Measurements from ENCODE around the gene ALG8.
"Not testable (repeated sequence)": the region's sequence is repeated elsewhere in the genome, so short reads cannot be mapped to it uniquely, and the experiment has no call there.

ALG8 gene

DNA sequence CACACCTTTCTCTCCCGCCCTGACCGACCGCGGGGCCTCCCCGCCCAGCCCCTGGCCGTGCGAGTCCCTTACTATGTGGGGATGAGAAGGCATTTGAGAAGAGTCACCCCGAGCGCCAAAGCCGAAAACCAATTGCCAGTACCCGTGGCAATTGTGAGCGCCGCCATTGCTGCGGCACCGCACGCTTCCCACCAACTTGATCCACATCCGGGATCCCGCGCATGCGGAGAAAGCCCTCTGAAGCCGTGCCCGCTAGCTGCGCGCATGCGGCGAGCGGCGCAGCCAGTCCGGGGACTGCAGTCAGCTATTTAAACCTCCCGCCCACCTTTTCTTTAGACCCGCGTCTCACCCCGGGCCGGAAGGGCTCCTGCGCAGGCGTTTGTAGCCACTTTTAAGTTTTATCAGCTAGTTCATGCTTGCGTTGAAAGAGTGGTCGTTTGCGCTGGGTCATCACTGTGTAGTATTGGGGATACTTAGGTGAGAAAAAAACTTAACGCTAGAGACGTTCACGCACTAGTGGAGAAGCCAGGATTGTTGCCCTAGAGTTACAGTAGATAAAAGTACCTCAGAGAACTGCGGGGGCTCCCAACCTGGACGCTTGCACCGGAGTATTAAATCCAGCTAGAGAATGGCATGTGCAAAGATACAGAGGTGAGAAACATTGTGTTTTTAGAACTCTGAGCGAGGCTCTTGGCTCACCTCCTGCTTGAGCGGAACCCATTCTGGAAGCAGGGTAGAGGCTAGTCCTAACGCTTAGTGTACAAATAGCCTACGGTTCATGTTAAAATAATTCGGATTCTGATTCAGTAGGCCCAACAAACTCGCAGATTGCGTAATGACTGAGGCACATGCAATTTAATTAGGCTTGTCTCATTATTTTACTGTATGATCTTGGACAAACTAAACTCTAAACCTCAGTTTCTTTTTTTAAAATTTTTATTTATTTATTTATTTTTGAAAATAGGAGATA is at the start of gene ALG8:
Gene ALG8 (minus strand): TSS at position 205 of the 970 bp plus-strand sequence. CDS start 38 bp downstream, at position 167.
- peak within 1 kb of the TSS; percentile 83 for H3K4me3 ChIP-seq (ENCODE audit: low read length)
- TF ChIP-seq ZNF274 (IDR thresholded peaks at IDR 0.05; ENCODE audit: low read depth, low read length), result no peak

DNA sequence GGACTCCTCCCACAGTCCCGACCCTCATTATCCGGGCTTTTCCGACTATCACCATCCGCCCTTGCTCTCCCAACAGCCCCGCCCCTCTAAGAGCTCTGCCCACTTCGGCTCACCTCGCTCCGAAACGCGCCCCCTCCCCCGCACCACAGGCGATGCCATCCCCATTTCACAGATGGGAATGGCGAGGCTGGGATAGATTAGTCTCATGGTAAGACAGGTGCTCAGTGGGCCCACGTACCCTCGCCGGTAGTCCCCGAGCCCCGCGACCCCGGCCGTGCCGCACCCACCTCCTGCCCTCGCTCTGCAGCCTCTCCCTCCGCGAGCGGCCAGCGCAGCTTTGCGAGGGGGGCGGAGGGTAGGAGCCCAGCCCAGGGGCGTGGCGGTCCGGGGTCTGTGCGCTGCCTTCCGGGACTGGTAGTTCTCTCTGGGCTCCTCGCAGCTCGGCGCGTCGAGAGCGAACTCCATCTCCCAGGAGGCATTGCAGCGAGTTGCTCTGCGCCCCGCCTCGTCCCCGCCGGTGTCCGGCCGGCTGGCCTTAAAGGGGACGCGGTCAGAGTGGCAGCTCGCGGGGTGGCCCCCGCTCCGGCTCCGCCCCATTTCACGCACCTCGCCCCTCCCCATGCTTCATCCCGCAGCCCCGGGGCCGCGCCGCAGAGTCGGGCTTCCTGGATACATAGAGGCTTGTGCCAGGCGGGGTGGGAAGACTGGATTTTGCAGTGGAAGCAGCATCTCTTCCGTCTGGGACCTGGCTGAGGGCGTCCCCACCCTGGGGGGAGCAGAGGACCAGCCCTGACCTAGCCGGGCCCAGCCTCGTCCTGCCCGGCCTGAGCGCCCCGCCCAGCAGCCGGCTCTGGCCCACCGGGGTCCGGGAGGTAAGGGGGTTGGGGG is 49.1 kb upstream of the ALG8 start, which contains the start of the genes KCTD21 and USP35:
Gene KCTD21 (minus strand): TSS at position 341 of the 888 bp plus-strand sequence. CDS start 14,072 bp downstream, outside the sequence.
Gene USP35 (plus strand): TSS at position 634 of the 888 bp plus-strand sequence. CDS start 7,327 bp downstream, outside the sequence.
- peak within 1 kb of the TSS; percentile 87 for H3K4me3 ChIP-seq (ENCODE audit: low read length)
- no peak for TF ChIP-seq ZNF274 (IDR thresholded peaks at IDR 0.05; ENCODE audit: low read depth, low read length)

DNA sequence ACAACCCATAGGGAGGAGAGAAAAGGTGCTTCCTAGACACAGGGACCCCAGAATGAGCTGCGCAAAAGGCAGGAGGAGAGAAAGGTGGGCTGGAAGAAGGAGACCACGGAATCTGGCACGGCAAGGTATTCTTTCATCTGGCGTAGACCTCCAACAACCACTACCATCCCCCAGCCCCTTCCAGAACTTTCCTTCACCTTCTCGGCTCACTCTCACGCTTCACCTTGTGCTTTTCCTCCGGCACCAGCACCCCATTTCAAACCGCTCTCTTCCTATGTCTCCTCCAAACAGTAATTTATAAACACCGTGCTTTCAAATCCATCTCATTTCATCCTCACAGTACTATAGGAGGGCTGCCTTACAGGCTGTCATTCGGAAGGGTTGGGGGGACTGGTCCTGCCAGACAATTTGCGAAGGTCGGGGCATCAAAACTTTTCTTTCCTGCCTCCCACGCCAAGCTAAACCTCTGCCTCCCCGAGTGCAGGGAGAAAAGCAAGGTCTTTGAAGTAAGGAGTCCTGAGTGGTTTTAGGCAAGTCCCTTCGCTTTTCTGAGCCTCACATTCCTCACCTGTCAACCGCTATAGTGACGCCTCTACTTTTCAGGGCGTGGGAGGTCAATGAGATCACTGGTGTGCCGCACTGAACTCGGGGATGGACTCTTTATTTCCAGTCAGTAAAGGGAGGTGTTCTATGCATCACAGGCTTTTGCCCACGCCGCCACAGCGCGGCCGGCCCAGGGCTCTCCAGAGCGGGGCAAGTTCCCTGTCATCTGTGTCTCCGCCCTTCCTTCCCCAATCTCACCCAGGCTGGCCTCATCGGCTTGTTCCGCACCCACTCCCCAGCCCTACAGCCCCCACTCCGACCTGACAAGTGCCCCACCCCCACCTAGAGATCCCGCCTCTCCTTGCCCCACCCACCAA is 48.2 kb upstream of the ALG8 start:
- no peak for TF ChIP-seq ZNF274 (IDR thresholded peaks at IDR 0.05; ENCODE audit: low read depth, low read length)
- H3K4me3 ChIP-seq (ENCODE audit: low read length), result peak overlapping the region; percentile 87

DNA sequence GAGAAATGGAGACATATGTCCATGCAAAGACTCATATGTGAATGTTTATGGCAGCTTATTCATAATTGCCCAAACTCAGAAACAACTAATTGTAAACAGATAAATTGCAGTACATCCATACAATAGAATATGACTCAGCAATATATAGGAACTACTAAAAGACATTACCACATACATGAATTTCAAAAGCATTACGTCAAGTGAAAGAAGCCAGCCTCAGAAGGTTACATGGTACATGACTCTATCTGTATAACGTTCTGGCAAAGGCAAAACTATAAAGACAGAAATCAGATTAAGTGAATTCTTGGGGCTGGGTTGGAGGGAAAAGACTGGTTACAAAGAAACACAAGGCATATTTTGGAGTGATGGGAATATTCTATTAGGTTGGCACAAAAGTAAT is 41.8 kb upstream of the ALG8 start:
- TF ChIP-seq ZNF274 (IDR thresholded peaks at IDR 0.05; ENCODE audit: low read depth, low read length), result no peak
- no peak overlapping the region for H3K4me3 ChIP-seq (ENCODE audit: low read length)

DNA sequence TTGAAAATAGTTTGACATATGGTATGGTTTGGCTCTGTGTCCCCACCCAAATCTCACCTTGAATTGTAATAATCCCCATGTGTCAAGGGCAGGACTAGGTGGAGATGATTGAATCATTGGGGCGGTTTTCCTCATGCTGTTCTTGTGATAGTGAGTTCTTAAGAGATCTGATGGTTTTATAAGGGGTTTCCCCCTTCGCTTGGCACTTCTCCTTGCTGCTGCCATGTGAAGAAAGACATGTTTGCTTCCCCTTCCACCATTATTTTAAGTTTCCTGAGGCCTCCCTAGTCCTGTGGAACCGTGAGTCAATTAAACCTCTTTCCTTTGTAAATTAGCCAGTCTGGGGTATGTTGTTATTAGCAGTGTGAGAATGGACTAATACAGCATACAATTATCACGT is 41.3 kb upstream of the ALG8 start:
- H3K4me3 ChIP-seq (ENCODE audit: low read length), result no peak overlapping the region
- TF ChIP-seq ZNF274 (IDR thresholded peaks at IDR 0.05; ENCODE audit: low read depth, low read length), result no peak

DNA sequence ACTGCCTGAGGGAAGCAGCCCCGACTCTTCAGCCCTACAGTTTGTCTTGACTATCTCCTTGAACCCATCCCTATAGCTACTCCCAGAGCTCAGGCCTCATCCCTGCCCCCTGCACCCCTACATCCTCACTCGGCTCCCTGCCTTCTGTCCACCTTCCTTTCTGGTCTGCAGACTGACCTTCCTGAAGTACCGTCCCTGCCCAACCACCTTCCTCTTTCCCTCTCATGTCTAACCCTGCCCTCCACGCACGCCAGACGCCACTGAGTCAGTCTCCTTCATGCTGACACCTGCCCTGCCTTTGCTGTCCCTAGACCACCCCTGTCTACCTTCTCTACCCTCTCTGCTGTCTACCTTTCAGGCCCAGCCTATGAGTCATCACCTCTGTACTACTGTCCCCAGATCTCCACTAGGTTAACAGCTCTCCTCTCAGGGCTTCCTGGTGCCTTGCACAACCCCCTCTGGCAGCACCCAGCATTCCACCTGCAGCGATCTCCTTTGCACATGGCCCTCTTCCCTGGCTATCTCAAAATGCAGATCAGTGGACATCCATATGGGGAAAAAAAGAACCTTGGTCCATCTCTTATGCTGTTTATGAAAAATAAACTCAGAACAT is 40.1 kb upstream of the ALG8 start:
- no peak for TF ChIP-seq ZNF274 (IDR thresholded peaks at IDR 0.05; ENCODE audit: low read depth, low read length)
- H3K4me3 ChIP-seq (ENCODE audit: low read length), result no peak overlapping the region

DNA sequence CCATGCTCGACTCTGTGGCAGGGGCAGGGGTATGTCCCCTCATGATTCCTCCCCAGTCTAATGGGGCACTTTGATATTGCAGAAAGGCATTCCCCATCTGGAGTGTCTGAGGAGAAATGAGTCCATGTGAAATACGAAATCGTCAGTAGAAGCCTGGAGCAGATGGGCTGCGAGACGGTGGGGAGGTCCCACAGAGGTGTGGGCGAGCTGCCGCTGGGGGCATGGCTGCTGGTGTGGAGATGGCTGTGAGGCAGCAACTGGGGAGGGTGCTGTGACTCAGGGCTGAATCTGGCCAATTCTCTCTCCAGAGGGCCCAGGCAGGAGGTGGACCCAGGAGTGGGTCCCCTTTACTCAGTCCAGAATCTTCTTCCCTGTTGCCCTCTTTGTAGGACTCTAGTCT is 37.8 kb upstream of the ALG8 start:
- no peak for TF ChIP-seq ZNF274 (IDR thresholded peaks at IDR 0.05; ENCODE audit: low read depth, low read length)
- no peak overlapping the region for H3K4me3 ChIP-seq (ENCODE audit: low read length)

DNA sequence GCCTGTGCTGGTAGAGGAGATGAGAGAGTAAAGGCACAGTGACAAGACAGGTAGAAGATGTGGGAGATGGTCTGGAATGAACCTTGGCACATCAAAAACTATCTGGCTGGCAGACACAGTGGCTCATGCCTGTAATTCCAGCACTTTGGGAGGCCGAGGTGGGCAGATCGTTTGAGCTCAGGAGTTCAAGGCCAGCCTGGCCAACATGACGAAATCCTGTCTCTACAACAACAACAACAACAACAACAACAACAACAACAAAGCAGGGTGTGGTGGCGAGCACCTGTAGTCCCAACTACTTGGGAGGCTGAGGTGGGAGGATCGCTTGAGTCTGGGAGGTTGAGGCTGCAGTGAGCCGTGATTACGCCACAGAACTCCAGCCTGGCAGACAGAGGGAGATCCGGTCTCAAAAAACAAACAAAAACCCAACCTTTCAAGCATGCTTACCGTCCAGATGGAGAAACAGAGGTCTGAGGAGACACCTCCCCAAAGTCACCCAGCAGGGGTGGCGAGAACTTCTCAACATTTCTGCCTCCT is 37.2 kb upstream of the ALG8 start:
- no peak for TF ChIP-seq ZNF274 (IDR thresholded peaks at IDR 0.05; ENCODE audit: low read depth, low read length)

DNA sequence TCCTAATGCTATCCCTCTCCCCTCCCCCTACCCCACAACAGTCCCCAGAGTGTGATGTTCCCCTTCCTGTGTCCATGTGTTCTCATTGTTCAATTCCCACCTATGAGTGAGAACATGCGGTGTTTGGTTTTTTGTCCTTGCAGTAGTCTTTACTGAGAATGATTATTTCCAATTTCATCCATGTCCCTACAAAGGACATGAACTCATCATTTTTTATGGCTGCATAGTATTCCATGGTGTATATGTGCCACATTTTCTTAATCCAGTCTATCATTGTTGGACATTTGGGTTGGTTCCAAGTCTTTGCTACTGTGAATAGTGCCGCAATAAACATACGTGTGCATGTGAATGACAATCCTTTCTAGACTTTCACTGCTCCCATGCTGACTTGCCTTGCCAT is 36.4 kb upstream of the ALG8 start:
- not testable (repeated sequence) for H3K4me3 ChIP-seq (ENCODE audit: low read length)

More for the DNA sequence above, 37.2 kb upstream of the ALG8 start:
- H3K4me3 ChIP-seq (ENCODE audit: low read length), result no peak overlapping the region

DNA sequence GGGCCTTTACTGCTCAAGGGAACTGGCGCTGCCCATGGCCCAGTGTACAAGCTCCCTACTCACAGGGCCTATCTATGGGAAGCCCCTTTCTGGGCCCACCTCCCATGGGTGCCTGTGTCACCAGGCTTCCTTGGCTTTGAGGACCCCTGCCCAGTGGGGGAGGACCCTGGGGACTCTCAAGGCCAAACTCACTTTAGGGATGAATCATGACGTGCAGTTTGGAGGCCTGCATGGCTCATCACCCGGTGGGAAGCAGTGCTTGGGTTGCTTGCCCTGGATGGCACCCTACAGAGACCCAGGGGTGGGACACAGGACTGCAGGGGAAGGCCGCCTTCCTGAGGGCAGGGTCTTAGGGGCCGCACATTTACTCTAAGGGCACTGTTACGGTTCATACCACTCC is 32.5 kb upstream of the ALG8 start:
- TF ChIP-seq ZNF274 (IDR thresholded peaks at IDR 0.05; ENCODE audit: low read depth, low read length), result no peak
- H3K4me3 ChIP-seq (ENCODE audit: low read length), result no peak overlapping the region

DNA sequence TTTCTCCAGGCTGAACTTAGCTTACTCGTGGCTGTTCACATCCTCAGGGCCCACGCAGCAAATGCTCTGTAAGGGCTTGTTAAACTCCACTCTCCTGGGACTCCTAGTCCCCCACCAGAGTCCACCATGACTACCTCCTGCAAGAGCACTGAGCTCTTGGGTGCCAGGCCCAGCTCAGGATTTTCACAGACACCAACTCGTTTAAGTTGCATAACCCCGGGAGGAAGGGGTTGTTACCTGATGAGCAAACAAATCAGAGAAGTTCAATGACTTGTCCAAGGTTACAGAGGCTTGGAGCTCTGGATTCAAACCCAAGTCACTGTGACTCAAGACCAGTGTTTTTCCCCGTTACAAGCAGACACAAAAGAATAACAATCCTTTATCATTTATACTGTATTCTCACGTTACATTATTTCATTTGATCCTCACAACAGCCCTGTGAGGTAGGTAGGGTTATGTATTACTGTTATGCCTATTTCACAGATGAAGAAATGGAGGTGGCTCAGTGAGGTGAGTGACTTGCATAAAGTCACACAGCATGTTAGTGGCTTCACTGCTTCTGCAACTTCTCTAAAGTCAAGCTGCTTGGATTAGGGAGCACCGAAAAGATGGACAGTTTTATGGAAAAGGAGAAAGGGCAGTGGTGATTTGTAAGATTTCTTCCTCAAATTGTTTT is 31.6 kb upstream of the ALG8 start:
- no peak overlapping the region for H3K4me3 ChIP-seq (ENCODE audit: low read length)
- no peak for TF ChIP-seq ZNF274 (IDR thresholded peaks at IDR 0.05; ENCODE audit: low read depth, low read length)

DNA sequence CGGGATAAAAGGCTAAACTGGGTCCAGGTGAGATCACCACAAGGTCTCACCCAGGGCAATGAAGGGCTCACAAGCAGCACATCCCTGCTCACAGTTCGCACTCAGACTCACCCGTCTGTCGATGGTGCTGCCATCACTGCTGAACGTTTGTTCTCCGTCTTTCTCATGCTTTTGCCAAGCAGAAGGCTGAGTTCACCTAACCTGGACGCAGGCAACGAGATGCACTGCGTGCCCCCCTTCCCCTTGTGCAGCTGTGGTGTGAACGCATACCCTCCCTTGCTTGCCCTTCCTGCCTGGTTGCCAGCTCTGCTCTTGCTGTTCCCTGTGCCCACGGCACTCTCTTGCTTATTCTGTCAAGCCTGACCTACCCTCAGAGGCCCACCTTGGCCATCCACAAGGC is 31.0 kb upstream of the ALG8 start:
- TF ChIP-seq ZNF274 (IDR thresholded peaks at IDR 0.05; ENCODE audit: low read depth, low read length), result no peak

More for the DNA sequence above, 31.0 kb upstream of the ALG8 start:
- H3K4me3 ChIP-seq (ENCODE audit: low read length), result no peak overlapping the region

Measured in GM08714 (cell line).